ENCODE measurements around the gene UBE2Z.

DNA sequence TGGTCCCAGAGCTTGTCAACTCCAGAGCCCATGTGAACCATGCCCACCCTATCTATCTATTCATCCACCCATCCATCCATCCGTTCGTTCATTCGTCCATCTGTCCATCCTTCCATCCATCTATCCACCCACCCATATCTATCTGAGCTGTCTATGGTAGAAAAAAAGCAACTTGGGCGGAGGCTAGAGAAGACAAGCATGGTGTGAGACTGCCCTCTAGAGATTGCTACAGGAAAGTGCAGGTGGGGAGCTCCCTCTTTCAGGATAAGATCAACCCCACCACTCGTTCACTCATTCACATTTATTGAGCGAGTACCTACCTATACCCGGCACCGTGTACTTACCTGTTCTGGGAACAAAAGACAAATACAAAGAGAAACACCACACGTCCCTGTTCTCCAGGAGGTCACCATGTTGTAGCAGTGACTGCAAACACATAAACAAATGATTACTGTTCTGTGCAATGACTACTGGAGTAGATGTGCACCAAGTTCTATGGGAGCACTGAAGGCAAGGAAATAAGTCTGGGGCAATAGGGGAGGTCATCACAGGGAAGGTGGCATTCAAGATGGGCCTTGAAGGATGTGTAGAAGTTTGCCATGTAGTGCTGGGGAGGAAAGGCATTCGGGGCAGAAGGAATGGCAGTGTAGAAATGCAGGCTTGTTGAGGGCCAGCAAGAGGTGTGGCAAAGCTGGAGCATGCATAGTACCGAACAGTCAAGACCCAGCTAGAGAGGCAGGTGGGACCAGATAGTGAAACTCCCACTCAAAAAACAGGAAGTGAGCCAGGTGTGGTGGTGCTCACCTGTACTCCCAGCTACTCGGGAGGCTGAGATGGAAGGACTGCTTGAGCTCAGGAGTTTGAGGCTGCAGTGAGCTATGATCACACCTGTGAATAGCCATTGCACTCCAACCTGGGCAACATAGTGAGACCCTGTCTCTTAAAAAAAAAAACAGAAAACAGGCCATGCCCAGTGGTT is 29.0 kb upstream of the UBE2Z start:
- no peak for TF ChIP-seq POLR2AphosphoS5 (IDR thresholded peaks at IDR 0.05; ENCODE audit: borderline replicate concordance, low read depth, low read length)
- TF ChIP-seq EZH2 (IDR thresholded peaks at IDR 0.05) = no peak

Data from SK-N-MC (cell line).